Fibroblast of villous mesenchyme (primary cell): ENCODE data around the gene CD59. TPM values are rescaled to one million over a fixed set of nuclear protein-coding genes. Genes with fewer than 3 reads are reported as not detected.

ENCODE experiments used
- DNase-seq: peaks from one replicate; pipeline ENCODE4 v3.0.0-alpha.2; 2010; ENCODE audit warnings: low read depth
- H3K4me3 ChIP-seq: 2 replicates; pipeline ENCODE4 v1.5.1; 2011; ENCODE audit warnings: low read depth, mild to moderate bottlenecking, low read length
- total RNA-seq: library from RNA; depleted of rRNA; stranded (reverse); fragments of >200 nt; gene quantifications from 2 replicates; pipeline ENCODE4 v1.2.3, GENCODE V29; 2012
- TF ChIP-seq, protein P1 (sequence below): IDR thresholded peaks from 2 replicates; pipeline ENCODE4 v1.5.1; 2012; ENCODE audit warnings: low read depth, mild to moderate bottlenecking, low read length; ENCODE audit not compliant: insufficient read depth

Gene CD59, protein sequence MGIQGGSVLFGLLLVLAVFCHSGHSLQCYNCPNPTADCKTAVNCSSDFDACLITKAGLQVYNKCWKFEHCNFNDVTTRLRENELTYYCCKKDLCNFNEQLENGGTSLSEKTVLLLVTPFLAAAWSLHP
- total RNA-seq, result 206 and 279 TPM in 2 replicates

DNA sequence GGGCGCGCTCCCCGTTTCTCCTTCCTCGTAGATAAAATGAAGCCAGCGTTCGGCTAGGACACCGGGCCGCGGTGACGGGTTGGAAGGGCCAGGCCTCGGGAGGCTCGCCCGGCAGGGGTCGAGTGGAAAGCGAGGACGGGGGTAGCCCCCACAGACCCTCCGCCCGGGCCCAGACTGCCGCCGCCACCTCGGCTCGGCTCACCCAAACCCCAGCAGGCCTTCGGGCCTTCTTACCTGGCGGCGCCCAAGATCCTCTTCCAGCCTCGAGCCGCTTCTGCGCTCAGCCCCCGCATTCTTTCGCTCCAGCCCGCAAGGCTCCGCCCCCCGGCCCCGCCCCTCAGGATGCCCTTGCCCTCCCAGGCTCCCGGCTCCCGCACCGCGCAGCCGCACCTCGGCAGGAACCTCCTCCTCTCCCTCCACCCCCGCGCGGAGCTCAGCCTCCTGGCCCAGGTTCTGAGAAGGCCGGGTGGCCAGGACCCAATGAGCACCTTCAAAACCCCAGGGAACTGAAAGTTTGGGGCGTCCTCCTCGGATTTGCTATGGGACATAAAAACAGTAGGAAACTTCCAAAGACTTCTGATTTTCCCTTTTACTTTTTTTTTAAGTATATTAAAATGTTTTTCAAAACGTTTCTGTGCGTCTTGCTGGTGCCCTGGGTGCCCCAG is at the start of gene CD59:
Gene CD59, minus strand, starts transcription at position 276 of the 665 bp plus-strand sequence. CDS start 13,978 bp downstream, outside the sequence.
- H3K4me3 ChIP-seq, result peak within 1 kb of the TSS; percentile 71
- TF ChIP-seq, protein P1, sequence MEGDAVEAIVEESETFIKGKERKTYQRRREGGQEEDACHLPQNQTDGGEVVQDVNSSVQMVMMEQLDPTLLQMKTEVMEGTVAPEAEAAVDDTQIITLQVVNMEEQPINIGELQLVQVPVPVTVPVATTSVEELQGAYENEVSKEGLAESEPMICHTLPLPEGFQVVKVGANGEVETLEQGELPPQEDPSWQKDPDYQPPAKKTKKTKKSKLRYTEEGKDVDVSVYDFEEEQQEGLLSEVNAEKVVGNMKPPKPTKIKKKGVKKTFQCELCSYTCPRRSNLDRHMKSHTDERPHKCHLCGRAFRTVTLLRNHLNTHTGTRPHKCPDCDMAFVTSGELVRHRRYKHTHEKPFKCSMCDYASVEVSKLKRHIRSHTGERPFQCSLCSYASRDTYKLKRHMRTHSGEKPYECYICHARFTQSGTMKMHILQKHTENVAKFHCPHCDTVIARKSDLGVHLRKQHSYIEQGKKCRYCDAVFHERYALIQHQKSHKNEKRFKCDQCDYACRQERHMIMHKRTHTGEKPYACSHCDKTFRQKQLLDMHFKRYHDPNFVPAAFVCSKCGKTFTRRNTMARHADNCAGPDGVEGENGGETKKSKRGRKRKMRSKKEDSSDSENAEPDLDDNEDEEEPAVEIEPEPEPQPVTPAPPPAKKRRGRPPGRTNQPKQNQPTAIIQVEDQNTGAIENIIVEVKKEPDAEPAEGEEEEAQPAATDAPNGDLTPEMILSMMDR, result no peak
- DNase-seq, result peak; percentile 92

DNA sequence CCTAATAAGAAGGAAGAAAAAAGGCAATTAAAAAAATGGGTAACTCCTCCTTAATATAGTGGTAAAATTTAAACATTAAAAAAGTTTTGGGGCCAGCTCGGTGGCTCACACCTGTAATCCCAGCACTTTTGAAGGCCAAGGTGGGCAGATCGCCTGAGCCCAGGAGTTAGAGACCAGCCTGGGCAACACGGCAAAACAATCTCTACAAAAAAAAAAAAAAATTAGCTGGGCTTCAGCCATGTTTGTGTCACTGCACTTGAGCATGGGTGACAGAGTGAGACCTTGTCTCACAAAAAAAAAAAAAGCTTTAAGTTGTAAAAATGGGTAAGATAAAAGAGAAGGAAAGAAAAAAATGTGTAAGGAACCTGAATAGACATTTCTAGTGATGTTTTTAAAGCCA is 49.4 kb upstream of the CD59 start:
- no peak overlapping the region for H3K4me3 ChIP-seq
- TF ChIP-seq, protein P1, result no peak
- no peak for DNase-seq

DNA sequence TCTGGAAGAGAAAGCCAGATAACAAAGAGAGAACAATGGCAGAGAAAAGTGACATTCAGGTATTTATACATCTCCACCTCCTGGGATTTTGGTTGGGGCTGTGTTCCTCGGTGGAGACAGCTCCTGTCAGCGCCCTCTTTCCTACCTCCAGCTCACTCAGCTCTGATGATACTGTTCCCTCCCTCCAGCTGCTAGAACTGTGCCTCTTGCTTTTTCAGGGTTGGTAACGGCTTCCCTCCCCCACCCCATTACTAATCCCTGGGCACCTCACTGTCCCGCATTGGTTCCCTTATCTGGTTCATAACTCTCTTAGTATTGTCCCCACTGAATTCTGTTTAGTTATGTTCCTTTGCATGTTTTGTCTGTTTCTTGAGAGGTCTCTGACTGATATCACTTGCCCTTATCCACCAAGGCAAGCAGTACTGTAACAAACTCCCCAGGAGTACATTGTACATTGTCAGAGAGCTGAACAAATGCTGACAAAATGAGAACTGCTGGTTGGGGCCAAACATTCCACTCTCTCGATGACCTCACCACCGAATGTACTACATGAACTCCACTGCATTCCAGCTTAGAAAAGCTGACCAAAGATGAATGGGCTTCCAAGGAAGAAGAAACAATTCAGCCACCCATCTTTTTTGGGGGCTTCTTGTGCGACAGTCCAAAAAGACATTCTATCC is 43.8 kb upstream of the CD59 start:
- TF ChIP-seq, protein P1, result no peak
- DNase-seq, result peak; percentile 34
- no peak overlapping the region for H3K4me3 ChIP-seq

DNA sequence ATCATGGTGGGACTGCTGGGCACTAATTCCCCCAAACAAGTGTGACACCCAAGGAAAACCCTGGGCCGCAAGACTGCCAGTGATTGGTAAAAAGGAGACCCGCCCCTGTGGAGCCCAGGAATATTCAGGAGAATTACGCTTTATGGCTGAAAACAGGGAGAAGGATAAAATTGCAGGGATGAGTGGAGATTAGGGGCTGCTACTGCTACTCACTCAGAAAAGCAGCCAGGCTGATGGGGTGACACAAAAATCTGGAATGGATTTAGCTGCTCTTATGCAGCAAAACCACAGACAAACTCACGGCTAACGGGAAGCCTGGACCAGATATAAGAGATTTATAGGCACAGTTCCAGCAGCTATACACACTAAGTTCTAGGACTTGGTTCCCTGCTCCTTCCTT is 42.5 kb upstream of the CD59 start:
- DNase-seq, result peak; percentile 13
- H3K4me3 ChIP-seq, result no peak overlapping the region
- TF ChIP-seq, protein P1, result no peak

DNA sequence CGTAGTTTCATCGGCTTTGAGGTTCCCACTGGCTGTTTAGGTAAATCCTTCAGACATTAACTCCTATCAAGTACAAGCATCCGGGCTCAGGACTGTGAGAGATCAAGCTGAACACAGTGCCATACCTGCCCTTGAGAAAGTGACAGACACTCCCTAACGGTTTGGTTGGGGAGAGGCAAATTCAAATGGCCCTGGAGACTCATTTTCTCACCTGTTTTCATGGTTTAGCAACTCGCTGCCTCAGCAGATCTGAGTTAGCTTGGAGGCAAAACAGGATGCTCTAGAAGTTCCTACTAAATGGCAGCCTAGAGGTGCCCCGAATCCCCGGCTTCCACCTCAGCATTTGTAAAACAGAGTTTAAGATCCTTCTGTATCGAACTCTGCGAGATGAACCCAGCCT is 41.7 kb upstream of the CD59 start:
- TF ChIP-seq, protein P1, result no peak
- DNase-seq, result no peak
- no peak overlapping the region for H3K4me3 ChIP-seq

DNA sequence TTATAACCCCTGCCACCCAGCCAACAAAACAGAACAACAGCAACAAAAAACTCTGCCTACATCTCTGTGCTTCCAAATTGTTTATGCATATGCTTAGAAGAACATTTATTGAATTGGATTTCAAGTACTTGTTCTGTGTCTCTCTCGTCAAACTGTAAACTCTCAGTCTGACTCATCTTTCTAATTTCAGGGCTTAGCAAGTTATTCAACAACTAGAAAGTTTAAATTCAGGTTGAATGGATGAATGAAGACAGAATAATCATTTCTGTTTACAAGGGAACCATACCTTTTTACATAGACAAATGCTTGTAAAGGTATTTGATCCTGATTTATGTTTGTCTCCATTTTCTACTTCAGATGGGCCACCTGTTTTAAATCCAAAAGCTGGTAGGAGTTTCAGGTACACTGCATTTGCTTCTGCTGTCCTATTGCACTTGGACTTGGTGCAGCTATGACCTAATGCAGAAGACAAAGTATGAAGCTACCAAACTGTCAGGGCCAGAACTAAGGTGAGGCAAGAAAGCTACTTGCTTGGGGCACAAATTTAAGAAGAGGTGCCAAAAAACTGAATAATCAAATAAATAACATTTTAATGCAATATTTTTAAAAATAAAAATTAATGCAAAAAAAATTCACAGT is 39.7 kb upstream of the CD59 start:
- TF ChIP-seq, protein P1, result no peak
- no peak overlapping the region for H3K4me3 ChIP-seq
- peak; percentile 4 for DNase-seq
